ENCODE results near the gene CHN1.

- no peak for TF ChIP-seq POLR2A (IDR thresholded peaks at IDR 0.05)
- no peak for TF ChIP-seq CTCF (IDR thresholded peaks at IDR 0.05)
- TF ChIP-seq POLR2AphosphoS5 (IDR thresholded peaks at IDR 0.05) = no peak
Observed at GRCh38 chr2:174870787-174871186, 134.4 kb downstream of the CHN1 start.

Data from sigmoid colon (tissue), 4 donors.